OCI-LY3 (cell line): ENCODE results near the gene RREB1.

Experiments used
- H2AFZ ChIP-seq: fragments of 200-600, 300-600 bp; shearing (Covaris generic); 2 replicates; pipeline ENCODE4 v1.6.0; 2014; ENCODE audit warnings: antibody characterized with exemption, low read depth, low read length
- H3K27ac ChIP-seq: fragments of 200-600, 300-600 bp; sonication (generic); 2 replicates; pipeline ENCODE4 v1.5.1; 2014; ENCODE audit warnings: mild to moderate bottlenecking, low read length, moderate library complexity, mixed read lengths
- H3K27me3 ChIP-seq: fragments of 200-600, 300-600 bp; sonication (generic); 2 replicates; pipeline ENCODE4 v1.6.1; 2014; ENCODE audit warnings: low read depth, low read length, mixed read lengths
- H3K36me3 ChIP-seq: fragments of 200-600, 300-600 bp; sonication (generic); replicated peaks from 2 replicates; pipeline ENCODE3; 2014; ENCODE audit warnings: low read depth, low read length, mixed read lengths
- H3K4me1 ChIP-seq: fragments of 300-600, 200-600 bp; sonication (generic); 2 replicates; pipeline ENCODE4 v1.6.1; 2014; ENCODE audit warnings: low read length, mixed read lengths
- H3K4me2 ChIP-seq: fragments of 200-600, 300-600 bp; sonication (generic); 2 replicates; pipeline ENCODE4 v1.6.1; 2014; ENCODE audit warnings: low read length, mixed read lengths
- H3K4me3 ChIP-seq: fragments of 300-600, 200-600 bp; sonication (generic); 2 replicates; pipeline ENCODE4 v1.5.1; 2014; ENCODE audit warnings: antibody characterized with exemption, mild to moderate bottlenecking, low read length, moderate library complexity
- H3K79me2 ChIP-seq: fragments of 300-600, 200-600 bp; shearing (Covaris generic); 2 replicates; pipeline ENCODE4 v1.6.1; 2014; ENCODE audit warnings: mild to moderate bottlenecking, low read length, mixed read lengths
- H3K9ac ChIP-seq: fragments of 300-600, 200-600 bp; shearing (Covaris generic); 2 replicates; pipeline ENCODE4 v1.6.0; 2014; ENCODE audit warnings: mild to moderate bottlenecking, low read length, moderate library complexity
- H3K9me3 ChIP-seq: fragments of 200-600, 300-600 bp; shearing (Covaris generic); 2 replicates; pipeline ENCODE4 v1.6.1; 2014; ENCODE audit warnings: low read length, mixed read lengths; ENCODE audit not compliant: insufficient read depth
- H4K20me1 ChIP-seq: fragments of 200-600, 300-600 bp; sonication (generic); 2 replicates; pipeline ENCODE4 v1.6.1; 2016; ENCODE audit warnings: low read length, mixed read lengths; ENCODE audit not compliant: insufficient read depth
- CTCF ChIP-seq: fragments of 200-600, 300-600 bp; sonication (generic); IDR thresholded peaks from 2 replicates; pipeline ENCODE4 v1.5.1; 2014; ENCODE audit warnings: antibody characterized with exemption, low read length, low read depth
- EZH2phosphoT487 ChIP-seq: fragments of 200-600 bp; shearing (Covaris generic); IDR thresholded peaks from 2 replicates; pipeline ENCODE4 v1.6.1; 2018; ENCODE audit warnings: antibody characterized with exemption, mixed run types, low read depth

The RREB1 gene

GRCh38 chr6:7107578-7108195 lies at the start of gene RREB1:
Gene RREB1, plus strand, starts transcription at chr6:7107961. Its CDS starts 73,951 bp downstream, at chr6:7181912.
- peak within 1 kb of the TSS; percentile 86 for H3K4me2 ChIP-seq
- H3K79me2 ChIP-seq, result peaks cover 52% of the 10 kb centered on the region
- peak within 1 kb of the TSS; percentile 100 for H3K4me3 ChIP-seq
- peaks cover 38% of the 10 kb centered on the region for H3K4me1 ChIP-seq
- peak within 1 kb of the TSS; percentile 68 for H2AFZ ChIP-seq
- H3K36me3 ChIP-seq, result peaks cover 6% of the 10 kb centered on the region
- peak within 1 kb of the TSS; percentile 82 for H3K27ac ChIP-seq
- no peak for TF ChIP-seq CTCF
- no peak for TF ChIP-seq EZH2phosphoT487
- no peaks in the 10 kb centered on the region for H3K9me3 ChIP-seq
- peaks cover 32% of the 10 kb centered on the region for H4K20me1 ChIP-seq
- no peaks in the 10 kb centered on the region for H3K27me3 ChIP-seq
- peak within 1 kb of the TSS; percentile 99 for H3K9ac ChIP-seq

- H3K4me3 ChIP-seq, result no peak overlapping the region
- no peaks in the 10 kb centered on the region; the same call in 1 of the 2 replicates for H3K27me3 ChIP-seq
- no peak overlapping the region for H3K4me2 ChIP-seq
- no peaks in the 10 kb centered on the region for H3K9me3 ChIP-seq
- TF ChIP-seq EZH2phosphoT487 (no peak), CTCF (no peak)
- H3K4me1 ChIP-seq, result no peaks in the 10 kb centered on the region
- H3K79me2 ChIP-seq, result no peaks in the 10 kb centered on the region
- H2AFZ ChIP-seq, result no peak overlapping the region
- H3K9ac ChIP-seq, result no peak overlapping the region
- no peaks in the 10 kb centered on the region for H4K20me1 ChIP-seq
- H3K27ac ChIP-seq, result no peak overlapping the region
- H3K36me3 ChIP-seq, result no peaks in the 10 kb centered on the region
Measured at GRCh38 chr6:7058250-7058923, 49.4 kb upstream of the RREB1 start.

GRCh38 chr6:7060769-7061516 lies 46.8 kb upstream of the RREB1 start:
- Histone ChIP-seq H2AFZ (no peak overlapping the region), H3K36me3 (no peaks in the 10 kb centered on the region), H3K27me3 (no peaks in the 10 kb centered on the region), H4K20me1 (no peaks in the 10 kb centered on the region), H3K4me3 (no peak overlapping the region), H3K4me2 (no peak overlapping the region), H3K4me1 (no peaks in the 10 kb centered on the region), H3K9me3 (no peaks in the 10 kb centered on the region), H3K79me2 (no peaks in the 10 kb centered on the region), H3K9ac (no peak overlapping the region), H3K27ac (no peak overlapping the region)
- TF ChIP-seq CTCF, result no peak
- no peak for TF ChIP-seq EZH2phosphoT487

GRCh38 chr6:7062451-7063162 lies 45.2 kb upstream of the RREB1 start:
- Histone ChIP-seq H3K36me3 (no peaks in the 10 kb centered on the region), H3K27me3 (no peaks in the 10 kb centered on the region), H3K79me2 (no peaks in the 10 kb centered on the region), H3K4me3 (no peak overlapping the region), H4K20me1 (no peaks in the 10 kb centered on the region), H3K9me3 (no peaks in the 10 kb centered on the region), H3K9ac (no peak overlapping the region), H3K4me1 (no peaks in the 10 kb centered on the region), H3K27ac (no peak overlapping the region), H3K4me2 (no peak overlapping the region), H2AFZ (no peak overlapping the region)
- TF ChIP-seq CTCF (no peak), EZH2phosphoT487 (no peak)
